OCI-LY3 (cell line): ENCODE data around the gene DGAT2.

Source experiments
- CTCF ChIP-seq: fragments of 200-600, 300-600 bp; sonication (generic); IDR thresholded peaks from 2 replicates; pipeline ENCODE4 v1.5.1; 2014; ENCODE audit warnings: antibody characterized with exemption, low read length, low read depth
- EZH2phosphoT487 ChIP-seq: fragments of 200-600 bp; shearing (Covaris generic); IDR thresholded peaks from 2 replicates; pipeline ENCODE4 v1.6.1; 2018; ENCODE audit warnings: antibody characterized with exemption, mixed run types, low read depth

- TF ChIP-seq CTCF (no peak), EZH2phosphoT487 (no peak)
These were observed 44.5 kb downstream of the DGAT2 start for GRCh38 chr11:75813124-75813523.
